Upper lobe of left lung (tissue), 6 donors: ENCODE measurements around the gene RAB20. TPM values are rescaled to one million over a fixed set of nuclear protein-coding genes. Genes with fewer than 3 reads are reported as not detected.
A peak's percentile ranks its signal among the peaks of the same experiment; 100 is the strongest.

Experiments used
- ATAC-seq, 2 donors: fragments of 200-7000 bp; cut with Tn5 transposase; one replicate each; pipeline ENCODE4 v1.9.1; 2022; ENCODE audit warnings: mild to moderate bottlenecking in 2 of 2, moderate library complexity in 2 of 2; ENCODE audit not compliant: low FRiP score in 2 of 2
- DNase-seq, 2 donors: peaks; one replicate each; pipeline ENCODE4 v3.0.0-alpha.2; 2019 to 2020
- H3K27ac ChIP-seq, 4 donors: fragments of 200-600 bp; sonication (generic); one replicate each; pipeline ENCODE4 v1.5.1; 2016 to 2019
- H3K27me3 ChIP-seq, 4 donors: fragments of 200-600 bp; sonication (generic); one replicate each; pipeline ENCODE4 v1.5.1; 2017 to 2019
- H3K36me3 ChIP-seq, 4 donors: fragments of 200-600 bp; sonication (generic); one replicate each; pipeline ENCODE4 v1.5.1; 2016 to 2019
- H3K4me1 ChIP-seq, 4 donors: fragments of 200-600 bp; sonication (generic); one replicate each; pipeline ENCODE4 v1.5.1; 2018 to 2019
- H3K4me3 ChIP-seq, 4 donors: fragments of 200-600 bp; sonication (generic); one replicate each; pipeline ENCODE4 v1.5.1; 2017 to 2019; ENCODE audit warnings: mild to moderate bottlenecking in 2 of 4, moderate library complexity in 1 of 4
- H3K9me3 ChIP-seq, 4 donors: fragments of 200-600 bp; sonication (generic); one replicate each; pipeline ENCODE4 v1.5.1; 2018 to 2019
- EP300 ChIP-seq, 4 donors: sonication (generic); formaldehyde crosslinking; IDR thresholded peaks; one replicate each; pipeline ENCODE4 v1.5.1; 2017; ENCODE audit warnings: antibody characterized with exemption in 4 of 4, control low read depth in 2 of 4
- POLR2A ChIP-seq, 4 donors: fragments of 450-650 bp; IDR thresholded peaks; one replicate each; pipeline ENCODE4 v1.5.1; 2016 to 2017; ENCODE audit warnings: antibody characterized with exemption in 4 of 4, mild to moderate bottlenecking in 2 of 4
- POLR2AphosphoS5 ChIP-seq, 2 donors: sonication (generic); formaldehyde crosslinking; IDR thresholded peaks; one replicate each; pipeline ENCODE4 v1.5.1; 2017; ENCODE audit warnings: antibody characterized with exemption in 2 of 2
- WGBS, 2 donors: methylation state at CpG; one replicate each; pipeline ENCODE4 v1.1.5; 2017 to 2018; 5-methylcytosine and 5-hydroxymethylcytosine counted together
- total RNA-seq, 6 donors: library from RNA; depleted of rRNA in 4 of 6; stranded (reverse); fragments of >200 nt in 4 of 6; gene quantifications; one replicate each; pipeline versions ENCODE4 v1.1.0 to v1.2.1, GENCODE V29; 2016 to 2021
- TF ChIP-seq, protein P1 (sequence below), 6 experiments: fragments of 450-650 bp in 4 of 6; fragments of 200-600 bp in 2 of 6; sonication (generic) in 2 of 6; IDR thresholded peaks; one replicate each; pipeline ENCODE4 v1.5.1; 2016 to 2019; ENCODE audit warnings: antibody characterized with exemption in 6 of 6
- donor health status: DM: no; HTN: no; CAD: no; lungs with moderate emphysema.
- donor health status: DM: no; HTN: yes; CAD: no; lungs with severe emphysema.

Gene RAB20
- total RNA-seq, 6 donors from 2014 or later: 46.7 to 80.7 (median 57.8) TPM

- H3K9me3 ChIP-seq: no peaks in the 10 kb centered on the region
- TF ChIP-seq POLR2A (IDR thresholded peaks at IDR 0.05): no peak
- WGBS, 2 donors: 72 to 83% methylated on average over 13 to 18 of the region's 18 CpGs
- H3K4me3 ChIP-seq: no peak overlapping the region
- peaks cover 15 to 29% (median 16%) of the 10 kb centered on the region in 4 donors for H3K4me1 ChIP-seq
- H3K27me3 ChIP-seq: no peaks in the 10 kb centered on the region
- H3K36me3 ChIP-seq: peaks cover 0 to 97% (median 52%) of the 10 kb centered on the region in 4 donors
- H3K27ac ChIP-seq: no peak overlapping the region
- DNase-seq: no peak
- peak in 1 of 2 donors; percentile 19 for ATAC-seq
Measured at GRCh38 chr13:110509971-110510786, 51.3 kb downstream of the RAB20 start.

DNA sequence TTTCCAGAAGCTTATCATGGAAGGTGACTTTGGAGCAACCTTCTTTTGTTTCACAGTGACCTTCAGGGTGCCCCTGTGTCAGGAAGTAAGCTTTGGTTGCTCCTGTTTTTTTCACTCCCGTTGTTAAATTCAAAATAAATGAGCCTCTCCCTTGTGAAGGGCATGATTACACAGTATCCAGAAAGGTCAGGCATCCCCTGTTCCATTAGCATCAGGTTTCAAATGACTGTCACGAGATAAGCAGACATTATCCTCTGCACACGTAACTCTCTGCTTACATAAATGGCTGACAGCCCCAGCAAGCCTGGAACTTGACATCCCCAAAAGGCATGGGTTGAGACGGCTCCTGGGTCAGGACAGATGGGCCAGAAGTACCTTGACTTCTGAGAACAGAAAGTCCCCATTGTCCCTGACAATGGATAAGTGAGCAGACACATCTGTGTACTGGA lies 52.0 kb downstream of the RAB20 start:
- TF ChIP-seq, protein P1, sequence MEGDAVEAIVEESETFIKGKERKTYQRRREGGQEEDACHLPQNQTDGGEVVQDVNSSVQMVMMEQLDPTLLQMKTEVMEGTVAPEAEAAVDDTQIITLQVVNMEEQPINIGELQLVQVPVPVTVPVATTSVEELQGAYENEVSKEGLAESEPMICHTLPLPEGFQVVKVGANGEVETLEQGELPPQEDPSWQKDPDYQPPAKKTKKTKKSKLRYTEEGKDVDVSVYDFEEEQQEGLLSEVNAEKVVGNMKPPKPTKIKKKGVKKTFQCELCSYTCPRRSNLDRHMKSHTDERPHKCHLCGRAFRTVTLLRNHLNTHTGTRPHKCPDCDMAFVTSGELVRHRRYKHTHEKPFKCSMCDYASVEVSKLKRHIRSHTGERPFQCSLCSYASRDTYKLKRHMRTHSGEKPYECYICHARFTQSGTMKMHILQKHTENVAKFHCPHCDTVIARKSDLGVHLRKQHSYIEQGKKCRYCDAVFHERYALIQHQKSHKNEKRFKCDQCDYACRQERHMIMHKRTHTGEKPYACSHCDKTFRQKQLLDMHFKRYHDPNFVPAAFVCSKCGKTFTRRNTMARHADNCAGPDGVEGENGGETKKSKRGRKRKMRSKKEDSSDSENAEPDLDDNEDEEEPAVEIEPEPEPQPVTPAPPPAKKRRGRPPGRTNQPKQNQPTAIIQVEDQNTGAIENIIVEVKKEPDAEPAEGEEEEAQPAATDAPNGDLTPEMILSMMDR (IDR thresholded peaks at IDR 0.05): no peak
- TF ChIP-seq POLR2AphosphoS5 (IDR thresholded peaks at IDR 0.05): no peak
- TF ChIP-seq EP300 (IDR thresholded peaks at IDR 0.05): no peak
- TF ChIP-seq POLR2A (IDR thresholded peaks at IDR 0.05): no peak
- Histone ChIP-seq H3K4me3 (no peak overlapping the region), H3K27ac (no peak overlapping the region), H3K27me3 (no peaks in the 10 kb centered on the region), H3K36me3 (peaks cover 0 to 100% (median 53%) of the 10 kb centered on the region in 4 donors), H3K4me1 (peaks cover 15 to 29% (median 16%) of the 10 kb centered on the region in 4 donors), H3K9me3 (no peaks in the 10 kb centered on the region)
- 53 to 60% methylated on average over 3 to 4 of the region's 4 CpGs for WGBS, 2 donors
- ATAC-seq (no peak), DNase-seq (no peak)

- 62 to 82% methylated on average over 17 to 22 of the region's 23 CpGs for WGBS, 2 donors
- DNase-seq (peak; percentile 78 to 80), ATAC-seq (peak; percentile 37 to 79)
- TF ChIP-seq POLR2AphosphoS5 (IDR thresholded peaks at IDR 0.05): peak in 1 of 2 donors; percentile 20
- no peak for TF ChIP-seq POLR2A (IDR thresholded peaks at IDR 0.05)
- TF ChIP-seq, protein P1 (IDR thresholded peaks at IDR 0.05): peak in 5 of 6 experiments; percentile 15 to 60 (median 28)
- H3K4me1 ChIP-seq: peaks cover 15 to 29% (median 16%) of the 10 kb centered on the region in 4 donors
- no peaks in the 10 kb centered on the region for H3K27me3 ChIP-seq
- no peaks in the 10 kb centered on the region for H3K9me3 ChIP-seq
- H3K36me3 ChIP-seq: peaks cover 0 to 100% (median 61%) of the 10 kb centered on the region in 4 donors
- peak overlapping the region; percentile 11 to 74 (median 65) for H3K27ac ChIP-seq
- no peak overlapping the region for H3K4me3 ChIP-seq
Measured at GRCh38 chr13:110507678-110508381, 53.7 kb downstream of the RAB20 start.

GRCh38 chr13:110506859-110507566 lies 54.5 kb downstream of the RAB20 start:
- peak in 1 of 2 donors; percentile 86 for DNase-seq
- Histone ChIP-seq H3K9me3 (no peaks in the 10 kb centered on the region), H3K27me3 (no peaks in the 10 kb centered on the region), H3K27ac (peak overlapping the region; percentile 11 to 74 (median 65)), H3K36me3 (peaks cover 3 to 100% (median 59%) of the 10 kb centered on the region in 4 donors), H3K4me1 (peaks cover 15 to 29% (median 16%) of the 10 kb centered on the region in 4 donors), H3K4me3 (no peak overlapping the region)
- 57 to 60% methylated on average over 17 of the region's 17 CpGs for WGBS, 2 donors
- peak; percentile 61 to 84 for ATAC-seq
- no peak for TF ChIP-seq POLR2A (IDR thresholded peaks at IDR 0.05)
- TF ChIP-seq, protein P1 (IDR thresholded peaks at IDR 0.05): no peak
- peak in 1 of 4 donors; percentile 81 for TF ChIP-seq EP300 (IDR thresholded peaks at IDR 0.05)
- TF ChIP-seq POLR2AphosphoS5 (IDR thresholded peaks at IDR 0.05): peak; percentile 35 to 61
